A673 (cell line): ENCODE data around the gene DAP3. TPM values are rescaled to one million over a fixed set of nuclear protein-coding genes. Genes with fewer than 3 reads are reported as not detected.
"Not testable (repeated sequence)": the region's sequence is repeated elsewhere in the genome, so short reads cannot be mapped to it uniquely, and the experiment has no call there.

ENCODE experiments used
- BruUV-seq: library from RNA; stranded (reverse); fragments of 400-500 nt; replicated peaks from 2 replicates; lab custom pipeline; 2021; lab: Mats Ljungman, UMichigan
- CTCF ChIA-PET: fragments of 300-600 bp; sonication (Branson Sonifier 250); formaldehyde crosslinking; loops from one replicate; lab custom pipeline; 2022; ENCODE audit warnings: antibody characterized with exemption; lab: Charles Lee
- POLR2A ChIA-PET: fragments of 300-600 bp; sonication (Branson Sonifier 250); formaldehyde crosslinking; loops from one replicate; lab custom pipeline; 2022; ENCODE audit warnings: antibody characterized with exemption; ENCODE audit not compliant: low non-redundant PET; lab: Charles Lee
- DNase-seq: peaks from one replicate; pipeline ENCODE4 v3.0.0-alpha.2; 2015; ENCODE audit warnings: low spot score
- H3K27ac ChIP-seq: fragments of 200-600 bp; sonication (generic); 2 replicates; pipeline ENCODE4 v1.5.1; 2016; ENCODE audit warnings: mixed run types, low read depth, mild to moderate bottlenecking, mixed read lengths, antibody characterized with exemption, low read length; ENCODE audit not compliant: poor library complexity, severe bottlenecking
- H3K27me3 ChIP-seq: fragments of 200-600 bp; sonication (generic); replicated peaks from 2 replicates; pipeline ENCODE4 v1.6.1; 2017; ENCODE audit warnings: mixed run types, low read depth, mild to moderate bottlenecking, mixed read lengths, antibody characterized with exemption, low read length; ENCODE audit not compliant: insufficient read depth, poor library complexity
- H3K36me3 ChIP-seq: fragments of 200-600 bp; sonication (generic); 2 replicates; pipeline ENCODE4 v1.6.1; 2016; ENCODE audit warnings: mixed run types, mild to moderate bottlenecking, mixed read lengths, antibody characterized with exemption, low read length; ENCODE audit not compliant: insufficient read depth, poor library complexity, severe bottlenecking
- H3K4me1 ChIP-seq: fragments of 200-600 bp; sonication (generic); 2 replicates; pipeline ENCODE4 v1.6.1; 2017; ENCODE audit warnings: mixed run types, mild to moderate bottlenecking, mixed read lengths, antibody characterized with exemption, low read length; ENCODE audit not compliant: insufficient read depth, poor library complexity, severe bottlenecking
- H3K4me3 ChIP-seq: fragments of 200-600 bp; sonication (generic); 2 replicates; pipeline ENCODE4 v1.5.1; 2016; ENCODE audit warnings: low read depth, mixed run types, mild to moderate bottlenecking, mixed read lengths, low read length; ENCODE audit not compliant: poor library complexity, severe bottlenecking
- H3K9me3 ChIP-seq: fragments of 200-600 bp; sonication (generic); 2 replicates; pipeline ENCODE4 v1.6.1; 2016; ENCODE audit warnings: mixed run types, low read depth, mild to moderate bottlenecking, mixed read lengths, antibody characterized with exemption, low read length; ENCODE audit not compliant: poor library complexity, severe bottlenecking
- EZH2 ChIP-seq: fragments of 200-600 bp; sonication (generic); IDR thresholded peaks from 2 replicates; pipeline ENCODE4 v1.6.1; 2017; ENCODE audit warnings: borderline replicate concordance, low read depth, mild to moderate bottlenecking, mixed read lengths, antibody characterized with exemption, low read length; ENCODE audit not compliant: poor library complexity, severe bottlenecking
- intact Hi-C: fragments of 100-400 bp; cut with micrococcal nuclease; formaldehyde crosslinking; loops from one replicate; pipeline ENCODE4 v1.10.0; 2022; ENCODE audit not compliant: unreplicated experiment
- total RNA-seq: library from RNA; stranded (reverse); gene quantifications from 2 replicates; pipeline ENCODE4 v1.2.3, GENCODE V29; 2021
- TF ChIP-seq, protein P1 (sequence below): fragments of 300-800, 200-600 bp; sonication (generic); conservative IDR thresholded peaks from 2 replicates; pipeline ENCODE4 v1.5.1; 2017; ENCODE audit warnings: low read depth, mild to moderate bottlenecking, antibody characterized with exemption, low read length, moderate library complexity, mixed read lengths

The DAP3 gene
- total RNA-seq, 1 experiment from 2014 or later = 205 TPM

DNA sequence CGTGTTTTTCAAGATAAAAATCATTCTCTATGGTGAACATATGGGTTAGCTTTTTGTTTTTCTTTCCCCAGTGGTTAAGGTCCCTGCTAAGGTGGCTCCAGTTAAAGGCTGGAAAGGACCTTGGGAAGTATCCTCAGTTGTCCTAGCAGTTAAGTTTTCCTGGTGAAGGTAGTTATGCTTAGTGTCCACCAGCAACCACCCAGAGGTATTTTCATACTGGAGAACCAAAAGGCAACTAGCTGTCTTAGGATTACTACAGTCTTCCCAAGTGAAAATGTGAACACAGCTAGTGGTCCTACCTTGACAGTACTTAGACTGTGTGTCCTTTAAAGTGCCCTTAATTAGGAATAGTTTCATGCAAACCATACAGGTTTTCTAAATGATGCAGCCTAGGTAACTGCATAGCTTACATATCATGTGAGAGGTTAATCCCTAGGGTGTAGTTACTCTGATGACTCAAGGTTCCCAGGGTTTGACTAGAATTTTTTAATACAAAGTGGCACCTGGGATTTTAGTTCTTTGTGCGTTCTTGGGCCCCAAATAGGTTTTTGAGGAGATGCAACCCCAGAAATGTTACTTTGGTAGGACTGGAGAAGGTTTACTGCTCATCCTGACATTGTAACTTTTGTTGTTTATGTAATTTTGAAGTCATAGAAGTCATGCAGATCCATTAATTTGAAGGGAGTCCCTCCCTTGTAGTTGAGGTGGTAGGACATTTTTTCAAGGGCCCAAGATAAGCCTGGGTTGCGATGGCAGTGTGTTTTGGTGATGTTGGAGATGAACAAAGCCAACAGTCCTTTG is 36.8 kb upstream of the DAP3 start:
- peak; percentile 27 for DNase-seq
- intact Hi-C loops = no loop called here
- ChIA-PET POLR2A (no interaction called here), CTCF (no interaction called here)
- H3K9me3 ChIP-seq = no peaks in the 10 kb centered on the region
- H3K27ac ChIP-seq = peak overlapping the region; percentile 41
- H3K27me3 ChIP-seq = no peaks in the 10 kb centered on the region
- no peaks in the 10 kb centered on the region for H3K36me3 ChIP-seq
- no TSS peak for BruUV-seq
- no peak overlapping the region for H3K4me3 ChIP-seq
- peaks cover 23% of the 10 kb centered on the region for H3K4me1 ChIP-seq
- TF ChIP-seq, protein P1, sequence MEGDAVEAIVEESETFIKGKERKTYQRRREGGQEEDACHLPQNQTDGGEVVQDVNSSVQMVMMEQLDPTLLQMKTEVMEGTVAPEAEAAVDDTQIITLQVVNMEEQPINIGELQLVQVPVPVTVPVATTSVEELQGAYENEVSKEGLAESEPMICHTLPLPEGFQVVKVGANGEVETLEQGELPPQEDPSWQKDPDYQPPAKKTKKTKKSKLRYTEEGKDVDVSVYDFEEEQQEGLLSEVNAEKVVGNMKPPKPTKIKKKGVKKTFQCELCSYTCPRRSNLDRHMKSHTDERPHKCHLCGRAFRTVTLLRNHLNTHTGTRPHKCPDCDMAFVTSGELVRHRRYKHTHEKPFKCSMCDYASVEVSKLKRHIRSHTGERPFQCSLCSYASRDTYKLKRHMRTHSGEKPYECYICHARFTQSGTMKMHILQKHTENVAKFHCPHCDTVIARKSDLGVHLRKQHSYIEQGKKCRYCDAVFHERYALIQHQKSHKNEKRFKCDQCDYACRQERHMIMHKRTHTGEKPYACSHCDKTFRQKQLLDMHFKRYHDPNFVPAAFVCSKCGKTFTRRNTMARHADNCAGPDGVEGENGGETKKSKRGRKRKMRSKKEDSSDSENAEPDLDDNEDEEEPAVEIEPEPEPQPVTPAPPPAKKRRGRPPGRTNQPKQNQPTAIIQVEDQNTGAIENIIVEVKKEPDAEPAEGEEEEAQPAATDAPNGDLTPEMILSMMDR = no peak
- no peak for TF ChIP-seq EZH2

DNA sequence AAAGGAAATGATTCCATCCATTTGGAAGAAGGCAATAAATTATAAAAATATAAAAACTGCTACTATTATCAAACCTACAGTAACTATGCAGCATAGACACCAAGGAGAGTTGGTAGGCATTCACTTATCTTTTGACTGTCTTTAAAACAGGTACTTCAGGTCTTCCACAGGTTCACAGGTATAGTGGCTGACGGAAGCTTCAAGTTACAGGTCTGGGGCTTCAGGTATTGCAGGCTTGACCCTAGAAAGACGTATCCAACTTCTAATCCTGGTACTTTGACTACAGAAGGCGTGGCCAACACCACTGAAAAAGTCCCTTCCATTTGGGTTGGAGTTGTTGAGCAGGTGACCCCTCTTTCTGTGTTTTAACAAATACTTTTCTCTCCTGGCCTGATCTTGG is 35.9 kb upstream of the DAP3 start:
- TF ChIP-seq EZH2 = no peak
- TF ChIP-seq, protein P1 = no peak
- no peak overlapping the region for H3K27ac ChIP-seq
- no peaks in the 10 kb centered on the region for H3K27me3 ChIP-seq
- no peak overlapping the region for H3K4me3 ChIP-seq
- BruUV-seq = no TSS peak
- intact Hi-C loops = no loop called here
- POLR2A ChIA-PET = no interaction called here
- CTCF ChIA-PET = no interaction called here
- H3K4me1 ChIP-seq = peaks cover 23% of the 10 kb centered on the region
- H3K9me3 ChIP-seq = no peaks in the 10 kb centered on the region
- no peak for DNase-seq
- H3K36me3 ChIP-seq = no peaks in the 10 kb centered on the region

DNA sequence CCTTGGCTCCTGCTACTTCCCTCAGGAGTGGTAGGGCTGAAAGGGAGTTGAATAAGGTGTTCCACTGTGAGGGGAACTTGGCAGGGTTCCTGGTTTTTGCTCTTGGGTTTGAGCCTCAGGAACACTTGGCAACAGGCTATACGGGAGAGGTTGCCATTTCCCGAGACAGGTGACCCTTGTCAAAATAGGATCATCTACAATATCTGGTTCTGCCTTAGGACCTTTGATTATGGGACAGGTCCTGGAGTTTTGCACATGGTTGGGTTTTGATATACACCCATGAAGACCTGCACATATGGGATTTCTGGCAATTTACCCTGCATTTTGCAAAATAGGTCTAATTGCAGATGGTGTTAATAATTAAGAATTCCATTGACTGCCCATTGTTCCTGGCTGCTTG is 31.4 kb upstream of the DAP3 start:
- intact Hi-C loops = no loop called here
- Histone ChIP-seq H3K36me3 (peaks cover 36% of the 10 kb centered on the region), H3K4me1 (no peaks in the 10 kb centered on the region), H3K4me3 (no peak overlapping the region), H3K27me3 (no peaks in the 10 kb centered on the region), H3K9me3 (no peaks in the 10 kb centered on the region), H3K27ac (no peak overlapping the region)
- ChIA-PET POLR2A (no interaction called here), CTCF (no interaction called here)
- no TSS peak for BruUV-seq
- DNase-seq = no peak
- no peak for TF ChIP-seq EZH2
- TF ChIP-seq, protein P1 = no peak

DNA sequence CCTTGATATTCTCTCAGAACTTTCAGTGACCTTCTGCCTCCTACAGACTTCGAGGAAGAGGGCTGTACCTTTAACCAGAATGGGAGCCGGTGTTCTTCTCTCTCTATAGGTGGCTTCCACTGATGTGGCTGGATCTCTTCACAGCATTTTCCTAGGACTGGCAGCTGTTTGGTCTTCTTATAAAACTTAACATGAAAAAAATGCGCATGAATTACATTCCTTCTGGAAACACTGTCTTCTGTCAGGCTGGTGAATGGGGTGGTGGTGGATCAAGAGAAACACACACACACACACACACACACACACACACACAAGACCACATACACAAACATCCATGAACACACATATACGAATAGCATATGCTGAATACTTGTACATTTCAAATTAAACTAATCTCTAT is 27.7 kb upstream of the DAP3 start:
- CTCF ChIA-PET, H3K4me3 ChIP-seq, H3K27ac ChIP-seq, DNase-seq, H3K9me3 ChIP-seq, H3K4me1 ChIP-seq, H3K27me3 ChIP-seq, POLR2A ChIA-PET, BruUV-seq, intact Hi-C loops: not testable (repeated sequence)
- H3K36me3 ChIP-seq = peaks cover 64% of the 10 kb centered on the region
